ENCODE results near the gene MOB1A. TPM values are rescaled to one million over a fixed set of nuclear protein-coding genes. Genes with fewer than 3 reads are reported as not detected.

MOB1A gene
- total and polyA plus RNA-seq, 2 of the 13 experiments (the other 11 are each of a cell fraction or from before 2014, with no cell fraction given): 48.2 to 139 TPM

DNA sequence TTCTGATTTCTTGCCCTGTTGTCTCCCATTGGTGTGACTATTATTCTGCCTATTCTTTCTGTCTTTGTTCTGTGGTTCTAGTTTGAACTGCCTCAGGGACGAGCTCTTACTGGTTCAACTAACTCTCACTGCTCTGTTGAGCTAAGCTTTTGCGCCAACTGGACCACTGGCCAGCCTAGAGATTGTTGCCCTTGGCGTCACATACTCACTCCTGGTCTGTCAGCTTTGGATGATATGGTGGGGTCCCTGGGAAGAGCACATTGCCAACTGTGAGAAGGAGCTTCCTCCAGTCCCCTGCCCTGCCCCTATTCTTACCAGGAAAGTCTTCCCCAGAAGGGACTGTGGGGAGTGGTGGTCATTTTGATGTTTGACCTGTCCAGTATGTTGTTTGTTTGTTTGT is 25.8 kb upstream of the MOB1A start:
- no peak for ATAC-seq
- H3K27me3 ChIP-seq (ENCODE audit: control insufficient read depth in 1 of 2, insufficient read depth in 2 of 2, low read length in 2 of 2): no peaks in the 10 kb centered on the region; a peak in 1 of 5 replicates
- TF ChIP-seq, protein P1, sequence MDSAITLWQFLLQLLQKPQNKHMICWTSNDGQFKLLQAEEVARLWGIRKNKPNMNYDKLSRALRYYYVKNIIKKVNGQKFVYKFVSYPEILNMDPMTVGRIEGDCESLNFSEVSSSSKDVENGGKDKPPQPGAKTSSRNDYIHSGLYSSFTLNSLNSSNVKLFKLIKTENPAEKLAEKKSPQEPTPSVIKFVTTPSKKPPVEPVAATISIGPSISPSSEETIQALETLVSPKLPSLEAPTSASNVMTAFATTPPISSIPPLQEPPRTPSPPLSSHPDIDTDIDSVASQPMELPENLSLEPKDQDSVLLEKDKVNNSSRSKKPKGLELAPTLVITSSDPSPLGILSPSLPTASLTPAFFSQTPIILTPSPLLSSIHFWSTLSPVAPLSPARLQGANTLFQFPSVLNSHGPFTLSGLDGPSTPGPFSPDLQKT (CRISPR knock-in tag; IDR thresholded peaks at IDR 0.05; ENCODE audit: borderline replicate concordance): no peak
- peak; percentile 5; the same call in 1 of the 2 replicates for TF ChIP-seq RBFOX2 (IDR thresholded peaks at IDR 0.05; ENCODE audit: low read depth, low read length)
- TF ChIP-seq HDAC2 (CRISPR knock-in tag; IDR thresholded peaks at IDR 0.05): no peak
- intact Hi-C loops (cut with micrococcal nuclease; ENCODE audit: unreplicated experiment) (no loop called here), in situ Hi-C loops (cut with HindIII; ENCODE audit: extremely low pct_ligation_motif_present, low pct_unique_long_range_greater_than_20kb) (no loop called here)
- H3K36me3 ChIP-seq (replicated peaks in 1 of 2; ENCODE audit: control insufficient read depth in 1 of 2, insufficient read depth in 2 of 2, low read length in 2 of 2): peaks cover 8 to 57% of the 10 kb centered on the region in 2 experiments
- H3K4me3 ChIP-seq (replicated peaks in 1 of 3; ENCODE audit: insufficient read depth in 1 of 3, low read depth in 2 of 3, low read length in 3 of 3): no peak overlapping the region
- H3K9me3 ChIP-seq (ENCODE audit: low read length): no peaks in the 10 kb centered on the region
- no peak for FAIRE-seq
- ChIA-PET CTCF (ENCODE audit: low intra/inter-chr PET ratio, low total read pairs) (no interaction called here), POLR2A (interaction anchor here (0.5 to 1.3 kb wide), 2 partner anchors 11 to 26 kb away, joined by 3 to 9 read pairs; partner anchors contain the start of gene MOB1A)
- WGBS (ENCODE audit: low lambda C conversion rate): 91% methylated on average over 3 of the region's 3 CpGs
- peaks cover 80% of the 10 kb centered on the region for H4K20me1 ChIP-seq (ENCODE audit: insufficient read depth, low read length)
- H3K4me1 ChIP-seq (ENCODE audit: insufficient read depth, low read length): peaks cover 49% of the 10 kb centered on the region
- no peak overlapping the region for H3K9ac ChIP-seq (ENCODE audit: insufficient read depth, low read depth, low read length)
- H3K27ac ChIP-seq (ENCODE audit: extremely low read length, insufficient read depth, low read length): no peak overlapping the region
- no TSS peak for BruUV-seq (replicated peaks)
- DNase-seq (ENCODE audit: low spot score): no peak
- H2AFZ ChIP-seq (ENCODE audit: low read length): no peak overlapping the region
- H3K4me2 ChIP-seq (ENCODE audit: low read depth, low read length): no peak overlapping the region
- peaks cover 88% of the 10 kb centered on the region for H3K79me2 ChIP-seq (ENCODE audit: insufficient read depth, low read length)

DNA sequence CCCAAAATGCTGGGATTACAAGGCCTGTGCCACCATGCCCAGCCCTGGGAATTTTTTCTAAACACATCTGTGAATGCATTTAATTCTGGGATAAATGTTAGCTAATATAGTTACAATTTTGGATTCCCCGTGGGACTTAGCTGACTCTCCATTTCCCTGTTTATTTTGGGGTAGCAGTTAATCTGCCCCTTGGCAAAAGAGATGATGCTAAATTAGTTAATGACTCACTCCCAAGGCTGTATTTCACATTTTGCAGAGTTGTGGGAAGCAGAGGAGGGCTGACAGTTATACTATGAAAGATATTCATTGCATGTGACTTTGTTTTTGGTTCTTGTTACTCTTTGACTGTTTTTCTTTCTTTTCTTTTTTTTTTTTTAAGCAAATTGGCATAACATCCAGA is 22.9 kb upstream of the MOB1A start:
- intact Hi-C loops (cut with micrococcal nuclease; ENCODE audit: unreplicated experiment): no loop called here
- no peaks in the 10 kb centered on the region for H3K9me3 ChIP-seq (ENCODE audit: low read length)
- no peak for ATAC-seq
- WGBS (ENCODE audit: low lambda C conversion rate): 50% methylated on average over 1 of the region's 1 CpG
- H3K4me1 ChIP-seq (ENCODE audit: insufficient read depth, low read length): peaks cover 66% of the 10 kb centered on the region
- POLR2A ChIA-PET: interaction anchor here (5.6 kb wide), 1 partner anchor 23 kb away, joined by 53 read pairs; the partner anchor contains the start of gene MOB1A
- FAIRE-seq: no peak
- DNase-seq (ENCODE audit: low spot score): no peak
- in situ Hi-C loops (cut with HindIII; ENCODE audit: extremely low pct_ligation_motif_present, low pct_unique_long_range_greater_than_20kb): no loop called here
- no TSS peak for BruUV-seq (replicated peaks)
- no peak overlapping the region for H3K9ac ChIP-seq (ENCODE audit: insufficient read depth, low read depth, low read length)
- no peaks in the 10 kb centered on the region; a peak in 1 of 5 replicates for H3K27me3 ChIP-seq (ENCODE audit: control insufficient read depth in 1 of 2, insufficient read depth in 2 of 2, low read length in 2 of 2)
- no peak overlapping the region for H3K27ac ChIP-seq (ENCODE audit: extremely low read length, insufficient read depth, low read length)
- peaks cover 66% of the 10 kb centered on the region for H4K20me1 ChIP-seq (ENCODE audit: insufficient read depth, low read length)
- CTCF ChIA-PET (ENCODE audit: low intra/inter-chr PET ratio, low total read pairs): no interaction called here
- peak overlapping the region in 1 of 3 experiments; percentile 72; a peak in 1 of 6 replicates for H3K4me3 ChIP-seq (replicated peaks in 1 of 3; ENCODE audit: insufficient read depth in 1 of 3, low read depth in 2 of 3, low read length in 3 of 3)
- peaks cover 74% of the 10 kb centered on the region for H3K79me2 ChIP-seq (ENCODE audit: insufficient read depth, low read length)
- peaks cover 3 to 33% of the 10 kb centered on the region in 2 experiments; a peak in 4 of 5 replicates for H3K36me3 ChIP-seq (replicated peaks in 1 of 2; ENCODE audit: control insufficient read depth in 1 of 2, insufficient read depth in 2 of 2, low read length in 2 of 2)
- H3K4me2 ChIP-seq (ENCODE audit: low read depth, low read length): peak overlapping the region; percentile 73
- no peak for TF ChIP-seq ELF1 (CRISPR knock-in tag; IDR thresholded peaks at IDR 0.05)
- TF ChIP-seq, protein P2, sequence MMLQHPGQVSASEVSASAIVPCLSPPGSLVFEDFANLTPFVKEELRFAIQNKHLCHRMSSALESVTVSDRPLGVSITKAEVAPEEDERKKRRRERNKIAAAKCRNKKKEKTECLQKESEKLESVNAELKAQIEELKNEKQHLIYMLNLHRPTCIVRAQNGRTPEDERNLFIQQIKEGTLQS (CRISPR knock-in tag; IDR thresholded peaks at IDR 0.05): no peak
- no peak overlapping the region for H2AFZ ChIP-seq (ENCODE audit: low read length)
